ENCODE measurements around the gene NHSL2.

Gene NHSL2

GRCh38 chrX:72128881-72129280 is 218.2 kb downstream of the NHSL2 start:
- no peak for DNase-seq (ENCODE audit: low read depth in 2 of 2)

DNA sequence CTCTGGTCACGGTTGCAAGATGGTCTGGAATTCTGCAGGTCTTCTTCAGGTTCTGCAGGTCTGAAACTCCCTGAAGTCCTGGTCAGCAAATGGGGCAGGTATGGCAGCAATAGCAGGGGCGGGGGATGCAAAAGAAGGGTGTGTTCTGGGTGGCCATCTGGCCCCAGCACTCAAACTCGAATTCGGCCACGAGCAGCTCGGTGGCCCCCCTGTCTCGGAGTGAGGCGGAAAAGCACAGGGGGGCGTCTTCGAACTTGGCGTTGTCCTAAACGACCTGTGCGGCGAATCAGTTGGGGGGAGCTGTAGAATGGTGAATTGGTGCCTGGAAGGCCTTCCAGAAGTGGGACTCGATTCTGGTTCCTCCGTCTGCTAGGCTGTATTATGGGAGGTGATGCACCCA is 219.0 kb downstream of the NHSL2 start:
- no peak for DNase-seq (ENCODE audit: low read depth in 2 of 2)

DNA sequence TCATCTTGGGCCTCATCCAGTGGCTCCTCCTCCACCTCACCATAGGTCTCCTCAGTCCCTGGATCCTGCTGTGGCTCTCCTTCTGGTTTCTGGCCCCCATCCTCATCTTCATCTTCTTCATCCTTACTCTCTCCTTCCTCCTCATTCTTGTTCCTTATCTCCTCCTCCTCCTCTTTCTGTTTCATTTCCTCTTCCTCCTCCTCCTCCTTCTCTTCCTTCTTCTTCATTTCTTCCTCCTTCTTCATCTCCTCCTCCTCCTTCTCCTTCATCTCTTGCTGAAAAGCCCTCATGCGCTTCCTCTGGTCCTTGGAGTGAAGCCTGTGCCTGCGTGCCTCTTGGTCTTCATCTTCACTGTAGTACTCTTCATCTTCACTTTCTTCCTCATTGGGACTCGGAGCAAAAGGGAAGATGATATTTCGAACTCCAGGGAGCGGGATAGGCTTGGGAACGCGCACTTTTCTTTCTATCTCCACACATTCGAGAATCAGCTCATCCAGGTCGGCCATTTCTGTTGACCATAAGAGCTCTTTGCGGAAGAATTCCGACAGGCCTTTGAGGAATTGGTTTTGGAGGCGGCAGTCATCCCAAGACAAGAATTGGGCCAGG is 219.6 kb downstream of the NHSL2 start:
- no peak for DNase-seq (ENCODE audit: low read depth in 2 of 2)

GRCh38 chrX:72130762-72131250 is 220.2 kb downstream of the NHSL2 start:
- DNase-seq (ENCODE audit: low read depth in 2 of 2): no peak

DNA sequence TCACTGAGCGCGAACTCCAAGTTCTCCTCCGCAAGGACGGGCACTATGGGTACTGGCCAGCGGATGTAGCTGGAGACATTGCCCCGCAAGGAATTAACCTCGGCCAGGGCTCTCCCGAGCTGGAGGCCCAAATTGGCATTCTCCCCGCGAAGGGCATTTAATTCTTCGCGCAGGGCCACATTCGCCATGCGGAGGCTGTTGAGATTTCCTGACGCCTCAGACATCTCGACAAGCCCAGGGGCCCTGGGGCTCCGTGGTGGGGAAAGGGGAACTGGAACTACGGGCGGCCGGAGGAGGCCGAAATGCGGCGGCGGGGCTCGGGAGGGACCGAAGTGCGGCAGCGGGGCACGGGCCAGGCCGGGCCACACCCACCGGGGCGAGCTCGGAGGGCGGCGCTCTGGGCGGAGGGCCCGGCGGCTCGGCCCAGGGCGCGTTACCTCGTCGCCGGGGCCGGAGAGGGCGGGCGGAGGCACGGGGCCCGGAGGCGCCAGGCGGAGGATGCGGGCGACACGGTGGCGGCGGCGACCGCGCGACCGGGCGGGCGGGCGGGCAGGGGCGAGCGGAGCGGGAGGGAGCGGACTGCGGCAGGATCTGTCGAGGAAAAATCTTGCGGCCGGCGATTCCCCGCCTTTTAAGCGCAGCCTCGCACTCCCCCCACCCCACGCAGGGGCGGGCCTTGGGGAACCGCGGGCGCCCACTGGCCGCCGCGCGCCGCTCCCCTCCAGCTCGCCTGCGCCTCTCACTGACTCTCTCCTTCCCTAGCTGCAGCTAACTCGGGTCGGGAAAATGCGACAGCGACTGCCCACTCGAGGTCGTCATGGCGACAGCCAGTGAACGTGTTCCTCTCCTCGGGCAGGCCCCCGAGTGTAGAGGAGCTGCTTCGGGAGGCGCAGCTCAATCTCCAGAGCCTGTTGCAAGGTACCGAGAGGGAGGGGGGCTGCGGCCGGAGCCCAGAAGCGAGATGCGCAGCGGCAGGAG is 221.0 kb downstream of the NHSL2 start, which contains the start of gene RTL5:
RTL5 (minus strand) TSS at position 599 of the 978 bp plus-strand sequence.
- DNase-seq (ENCODE audit: low read depth in 2 of 2): peak; percentile 35 to 68

DNA sequence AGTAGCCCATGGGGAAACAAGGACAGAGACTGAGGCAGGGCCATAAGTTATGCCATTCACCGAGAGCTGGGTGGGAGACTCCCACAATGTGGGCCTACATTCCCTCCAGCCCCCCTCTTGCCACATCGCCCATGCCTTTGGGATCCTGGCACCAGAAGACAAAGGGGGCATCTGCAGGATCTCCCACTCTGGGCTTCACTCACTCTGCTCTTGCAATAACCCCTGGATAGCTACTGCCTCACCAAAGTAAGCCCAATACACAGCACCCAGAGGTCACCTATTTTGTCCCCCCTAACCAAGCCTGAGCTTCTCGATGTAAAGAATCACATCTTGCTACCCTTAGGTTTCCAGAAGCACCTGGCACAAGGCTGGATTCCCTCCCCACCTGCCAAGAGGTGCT is 221.8 kb downstream of the NHSL2 start:
- no peak for DNase-seq (ENCODE audit: low read depth in 2 of 2)

GRCh38 chrX:72133851-72134546 is 223.4 kb downstream of the NHSL2 start:
- no peak for DNase-seq (ENCODE audit: low read depth in 2 of 2)

- no peak for DNase-seq (ENCODE audit: low read depth in 2 of 2)
These were observed 227.3 kb downstream of the NHSL2 start for GRCh38 chrX:72137846-72138495.

DNA sequence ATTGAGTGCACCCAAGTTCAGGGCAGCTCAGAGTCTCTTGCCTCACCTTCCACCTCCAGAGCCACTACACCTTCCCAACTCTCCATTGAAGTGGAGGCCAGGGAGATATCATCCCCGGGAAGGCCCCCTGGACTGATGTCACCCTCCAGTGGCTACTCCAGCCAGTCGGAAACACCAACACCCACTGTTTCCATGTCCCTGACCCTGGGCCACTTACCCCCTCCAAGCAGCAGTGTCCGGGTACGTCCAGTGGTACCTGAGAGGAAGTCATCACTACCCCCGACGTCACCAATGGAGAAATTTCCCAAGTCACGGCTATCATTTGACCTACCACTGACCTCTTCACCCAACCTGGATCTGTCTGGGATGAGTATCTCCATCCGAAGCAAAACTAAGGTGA is 228.9 kb downstream of the NHSL2 start:
- no peak for DNase-seq (ENCODE audit: low read depth in 2 of 2)

GRCh38 chrX:72141372-72142004 is 230.8 kb downstream of the NHSL2 start:
- no peak for DNase-seq (ENCODE audit: low read depth in 2 of 2)

- no peak for DNase-seq (ENCODE audit: low read depth in 2 of 2)
These were observed 231.6 kb downstream of the NHSL2 start for GRCh38 chrX:72142094-72142793.

DNA sequence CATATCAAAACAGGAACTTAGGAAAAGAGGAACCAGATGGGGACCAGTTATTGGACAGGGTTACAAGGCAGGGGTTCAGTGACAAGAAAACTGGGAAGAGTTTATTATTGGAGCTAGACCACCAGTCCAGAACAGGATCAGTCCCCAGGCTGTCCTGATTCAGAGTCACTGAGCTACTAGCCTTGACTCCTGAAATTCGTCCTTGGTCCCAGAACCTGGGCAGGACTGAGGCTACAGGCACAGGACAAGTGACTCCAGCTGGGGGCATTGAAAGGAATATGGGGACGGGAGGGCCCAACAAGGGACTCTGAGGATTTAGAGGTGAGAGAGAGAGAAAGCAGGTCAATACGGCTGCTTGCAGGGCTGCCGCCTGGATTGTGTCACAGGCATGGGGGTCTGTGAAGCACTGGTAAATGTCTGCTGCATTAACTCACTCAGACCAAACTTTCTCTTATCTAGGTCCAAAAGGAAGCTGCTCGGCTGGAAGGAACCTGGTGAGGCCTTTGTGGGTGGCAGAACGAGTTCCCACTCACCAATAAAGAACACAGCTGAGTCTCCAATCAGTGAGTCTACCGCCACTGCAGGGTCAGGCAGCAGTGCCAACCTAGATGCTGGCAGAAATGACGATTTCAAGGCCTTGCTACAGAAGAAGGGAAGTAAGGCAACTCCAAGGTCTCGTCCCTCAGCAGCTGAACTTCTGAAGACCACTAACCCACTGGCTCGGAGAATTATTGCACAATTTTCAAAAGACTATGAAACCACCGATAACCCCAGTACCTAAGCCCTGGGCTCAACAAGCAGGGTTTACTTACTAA is 232.4 kb downstream of the NHSL2 start:
- DNase-seq (ENCODE audit: low read depth in 2 of 2): no peak

- DNase-seq (ENCODE audit: low read depth in 2 of 2): no peak
These were observed 232.9 kb downstream of the NHSL2 start for GRCh38 chrX:72143609-72143907.

DNA sequence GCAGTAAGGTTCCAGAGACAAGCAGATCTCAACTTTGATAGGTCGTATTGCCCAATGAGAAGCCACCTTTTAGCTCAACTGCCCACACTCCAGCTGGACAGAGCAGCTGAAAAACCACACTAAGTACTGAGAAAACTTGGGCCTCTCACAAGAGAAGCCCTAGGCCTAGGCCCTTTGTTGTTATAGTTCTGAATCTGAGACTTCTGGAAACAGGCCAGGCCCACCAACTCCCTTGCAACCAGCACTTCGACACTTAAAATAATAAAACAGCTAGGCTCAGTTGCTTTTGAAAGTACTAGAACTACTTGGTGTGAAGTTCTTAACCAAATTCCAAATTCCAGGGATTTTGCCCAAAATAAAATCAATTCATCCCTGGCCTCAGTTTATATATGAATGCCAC is 234.5 kb downstream of the NHSL2 start:
- DNase-seq (ENCODE audit: low read depth in 2 of 2): no peak

- DNase-seq (ENCODE audit: low read depth in 2 of 2): no peak
These were observed 235.9 kb downstream of the NHSL2 start for GRCh38 chrX:72146527-72146926.

DNA sequence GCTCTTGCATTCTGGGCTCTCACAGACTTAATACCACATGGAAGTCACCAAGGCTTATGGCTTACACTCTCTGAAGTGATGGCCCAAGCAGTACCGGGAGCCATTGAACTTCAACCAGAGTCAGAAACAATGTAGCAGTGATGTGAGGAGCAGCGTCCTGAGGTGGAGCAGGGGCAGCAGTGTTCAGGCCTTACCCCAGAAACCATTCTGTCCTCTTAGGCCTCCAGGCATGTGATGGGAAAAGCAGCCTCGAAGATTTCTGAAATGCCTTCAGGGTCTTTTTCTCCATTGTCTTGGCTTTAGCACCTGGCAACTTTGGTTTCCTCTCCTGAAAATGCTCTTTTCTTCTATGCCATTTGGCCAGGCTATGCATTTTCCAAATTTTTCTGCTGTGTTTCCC is 248.1 kb downstream of the NHSL2 start:
- no peak for DNase-seq (ENCODE audit: low read depth in 2 of 2)

GRCh38 chrX:72159769-72160168 is 249.1 kb downstream of the NHSL2 start:
- no peak for DNase-seq (ENCODE audit: low read depth in 2 of 2)

DNA sequence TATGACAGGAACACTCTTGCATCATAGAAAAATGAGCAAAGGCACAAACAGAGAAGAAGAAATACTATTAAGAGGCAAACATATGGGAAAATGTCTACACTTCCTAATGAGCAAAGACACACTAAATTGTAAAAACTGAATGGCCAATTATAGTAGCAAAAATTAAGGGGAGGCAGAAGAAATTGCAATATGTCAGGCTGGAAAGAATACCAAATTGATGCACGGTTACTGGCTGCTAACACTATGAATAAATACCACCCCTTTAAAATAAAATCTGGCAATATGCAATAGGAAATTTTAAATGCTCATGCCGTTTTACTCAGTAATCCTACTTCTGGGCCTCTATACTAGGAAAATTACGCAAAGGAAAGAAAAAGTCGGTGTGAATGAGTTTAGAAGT is 254.9 kb downstream of the NHSL2 start:
- no peak for DNase-seq (ENCODE audit: low read depth in 2 of 2)

DNA sequence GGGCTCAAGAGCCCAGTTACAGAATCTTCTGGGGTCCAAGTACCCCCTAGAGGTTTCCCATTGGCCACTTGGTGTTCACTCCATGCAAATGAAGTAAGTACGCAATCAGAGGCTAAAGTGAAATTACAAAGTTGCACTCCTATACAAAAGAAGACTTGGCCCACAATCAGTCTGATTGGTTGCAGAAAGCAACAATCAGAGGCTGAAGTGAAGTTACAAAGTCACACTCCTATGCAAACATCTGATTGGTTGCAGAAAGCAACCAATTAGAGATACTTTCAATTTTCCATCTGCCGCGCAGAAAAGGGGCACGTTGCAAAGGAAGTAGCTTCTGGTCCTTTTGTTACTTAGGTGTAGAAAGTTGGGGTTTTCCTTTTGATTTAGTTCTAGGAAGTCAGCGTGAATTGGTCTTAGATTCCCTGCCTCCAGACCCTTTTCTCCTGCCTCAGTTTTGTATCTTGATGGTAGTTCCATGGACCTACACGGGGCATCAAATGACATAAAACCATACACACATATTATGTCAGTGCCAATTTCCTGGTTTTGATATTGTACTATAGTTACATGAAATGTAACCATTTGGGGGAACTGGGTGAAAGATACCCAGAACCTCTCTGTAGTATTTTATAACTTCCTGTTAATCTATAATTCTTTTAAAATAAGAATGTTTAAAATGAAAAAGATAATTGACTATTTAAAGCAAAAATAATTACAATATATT is 258.5 kb downstream of the NHSL2 start:
- DNase-seq (ENCODE audit: low read depth in 2 of 2): peak; percentile 2 to 15
